Bronchial epithelial cell (primary cell): ENCODE results near the gene MAP2K6. TPM values are rescaled to one million over a fixed set of nuclear protein-coding genes. Genes with fewer than 3 reads are reported as not detected.

Experiments used
- DNase-seq: peaks from one replicate; pipeline ENCODE4 v3.0.0-alpha.2; 2010; ENCODE audit warnings: low read depth
- FAIRE-seq: peaks from 2 replicates; lab custom pipeline; 2011; peaks lifted over from hg19 to GRCh38; lab: Jason Lieb, UNC
- H3K27me3 ChIP-seq: 2 replicates; pipeline ENCODE4 v1.5.1; 2011; ENCODE audit warnings: low read length; ENCODE audit not compliant: control insufficient read depth, insufficient read depth
- H3K36me3 ChIP-seq: 2 replicates; pipeline ENCODE4 v1.5.1; 2011; ENCODE audit warnings: low read length; ENCODE audit not compliant: control insufficient read depth, insufficient read depth
- H3K4me3 ChIP-seq: 2 replicates; pipeline ENCODE4 v1.5.1; 2011; ENCODE audit warnings: mild to moderate bottlenecking, low read depth, low read length, control low read depth
- CTCF ChIP-seq: IDR thresholded peaks from 2 replicates; pipeline ENCODE4 v1.5.1; 2011; ENCODE audit warnings: mild to moderate bottlenecking, moderate library complexity, low read length, control low read depth, inconsistent platforms; ENCODE audit not compliant: insufficient read depth, severe bottlenecking
- total RNA-seq: library from RNA; depleted of rRNA; stranded (reverse); fragments of >200 nt; gene quantifications from 2 replicates; pipeline ENCODE4 v1.2.1, GENCODE V29; 2014

MAP2K6 gene
- total RNA-seq, 1 donor from 2014 or later, result 0.26 TPM

GRCh38 chr17:69594641-69595040, 180.1 kb downstream of the MAP2K6 start:
- Histone ChIP-seq H3K36me3 (no peaks in the 10 kb centered on the region), H3K27me3 (no peaks in the 10 kb centered on the region), H3K4me3 (no peak overlapping the region)
- TF ChIP-seq CTCF, result no peak
- no peak for DNase-seq
- no peak for FAIRE-seq

- Histone ChIP-seq H3K36me3 (no peaks in the 10 kb centered on the region), H3K4me3 (no peak overlapping the region), H3K27me3 (no peaks in the 10 kb centered on the region)
- no peak for FAIRE-seq
- no peak for DNase-seq
- no peak for TF ChIP-seq CTCF
These were observed 181.6 kb downstream of the MAP2K6 start for GRCh38 chr17:69596141-69596540.

GRCh38 chr17:69597898-69598692, 183.6 kb downstream of the MAP2K6 start:
- no peaks in the 10 kb centered on the region for H3K36me3 ChIP-seq
- TF ChIP-seq CTCF, result no peak
- no peaks in the 10 kb centered on the region for H3K27me3 ChIP-seq
- no peak overlapping the region for H3K4me3 ChIP-seq
- FAIRE-seq, result no peak
- peak; percentile 89 for DNase-seq

GRCh38 chr17:69602972-69603371, 188.5 kb downstream of the MAP2K6 start:
- no peaks in the 10 kb centered on the region for H3K36me3 ChIP-seq
- H3K27me3 ChIP-seq, result no peaks in the 10 kb centered on the region
- no peak for FAIRE-seq
- TF ChIP-seq CTCF, result no peak
- H3K4me3 ChIP-seq, result no peak overlapping the region
- DNase-seq, result no peak

Other genes with a start within 250 kb of the MAP2K6 start
- 0.79 and 1.3 TPM in 2 replicates for gene ABCA10, start 185.9 kb upstream of the MAP2K6 start, total RNA-seq
- 11.6 and 15.6 TPM in 2 replicates for gene ABCA5, start 87.6 kb upstream of the MAP2K6 start, total RNA-seq